HG03521 (cell line): ENCODE measurements around the gene DOCK3.
"Not testable (repeated sequence)": the region's sequence is repeated elsewhere in the genome, so short reads cannot be mapped to it uniquely, and the experiment has no call there.

Experiments used
- ATAC-seq: cut with Tn5 transposase; IDR thresholded peaks from one replicate; pipeline ENCODE4 v1.9.1; 2021; ENCODE audit warnings: mild to moderate bottlenecking, moderate library complexity; ENCODE audit not compliant: unreplicated experiment

Gene DOCK3

DNA sequence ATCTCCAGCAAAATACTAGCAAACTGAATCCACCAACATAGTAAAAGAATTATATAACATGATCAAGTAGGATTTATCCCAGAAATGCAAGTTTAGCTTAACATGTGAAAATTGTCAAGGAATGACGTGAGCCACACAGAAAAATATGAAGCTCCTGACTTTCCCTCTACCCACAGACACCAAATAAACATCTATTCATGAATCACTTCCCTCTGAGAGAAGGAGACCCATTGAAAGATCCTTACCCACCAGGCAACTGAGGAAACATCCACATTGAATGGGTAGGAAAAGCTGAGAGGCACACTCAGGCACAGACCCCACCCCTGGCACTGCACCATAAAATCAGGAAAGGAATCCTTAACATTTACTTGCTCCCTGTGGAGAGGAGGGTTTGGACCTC is 608.2 kb downstream of the DOCK3 start:
- no peak for ATAC-seq

DNA sequence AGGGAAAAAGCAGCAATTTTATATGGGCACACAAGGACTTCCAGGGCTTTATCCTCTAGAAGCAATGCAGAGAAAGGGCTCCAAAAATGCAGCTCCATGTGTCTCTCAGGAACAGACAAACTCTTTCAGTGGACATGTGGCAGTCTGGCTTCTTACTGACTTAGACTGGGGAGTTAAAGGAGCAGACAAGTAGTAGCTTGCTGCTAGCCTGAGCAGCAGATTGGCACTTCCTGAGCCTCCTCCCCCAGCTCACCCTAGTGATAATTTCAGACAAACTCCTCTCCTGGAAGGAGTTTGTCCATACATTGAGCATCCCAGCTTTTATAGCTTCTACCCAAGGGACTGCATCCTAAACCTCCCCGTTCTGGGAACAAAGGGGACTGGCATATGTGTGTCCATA is 608.7 kb downstream of the DOCK3 start:
- ATAC-seq, result no peak

DNA sequence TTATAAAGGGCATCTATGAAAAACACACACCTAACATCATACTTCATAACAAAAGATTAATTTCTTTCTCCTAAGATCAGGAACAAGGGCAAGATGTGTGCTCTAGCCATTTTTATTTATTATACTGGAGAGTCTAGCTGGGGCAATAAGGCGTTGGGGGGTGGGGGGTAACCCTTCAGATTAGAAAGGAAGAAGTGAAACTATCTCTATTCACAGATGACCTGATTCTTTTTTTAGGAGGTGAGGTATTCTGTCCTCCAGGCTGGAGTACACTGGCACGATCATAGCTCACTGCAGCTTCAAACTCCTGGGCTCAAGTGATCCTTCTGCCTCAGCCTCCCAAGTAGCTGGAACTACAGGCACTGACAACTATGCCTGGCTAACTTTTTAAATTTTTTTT is 620.9 kb downstream of the DOCK3 start:
- peak; percentile 61 for ATAC-seq

DNA sequence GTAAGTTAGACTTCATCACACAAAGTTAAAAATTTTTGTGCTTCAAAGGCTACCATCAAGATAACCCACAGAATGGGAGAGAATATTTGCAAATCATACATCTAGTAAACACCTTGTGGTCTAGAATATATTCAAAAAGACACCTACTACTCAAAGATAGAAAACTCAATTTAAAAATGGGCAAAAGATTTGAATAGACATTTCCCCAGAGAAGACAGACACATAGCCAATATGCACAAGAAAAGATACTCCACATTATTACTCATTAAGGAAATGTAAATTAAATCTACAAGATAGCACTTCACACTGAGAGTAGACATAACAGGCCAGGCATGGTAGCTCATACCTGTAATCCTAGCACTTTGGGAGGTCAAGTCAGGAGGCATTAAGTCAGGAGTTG is 622.6 kb downstream of the DOCK3 start:
- ATAC-seq, result no peak

DNA sequence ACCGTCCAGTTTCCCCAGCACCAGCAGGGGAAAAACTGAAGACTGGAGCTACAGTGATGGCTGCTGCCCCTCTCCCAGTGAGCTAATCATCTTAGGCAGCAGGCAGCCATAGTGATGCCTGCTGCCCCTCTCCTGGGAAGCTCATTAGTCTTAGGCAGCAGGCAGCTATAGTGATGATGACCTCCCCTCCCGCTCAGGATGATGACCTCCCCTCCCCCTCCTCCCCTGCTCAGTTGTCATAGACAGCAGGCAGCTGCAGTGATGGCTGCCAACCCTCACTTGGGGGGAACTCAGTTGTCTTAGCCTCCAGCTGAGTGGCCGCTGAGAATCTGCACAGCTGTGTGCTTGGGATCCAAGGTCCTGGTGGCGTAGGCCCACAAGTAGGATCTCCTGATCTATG is 629.5 kb downstream of the DOCK3 start:
- ATAC-seq, result no peak

DNA sequence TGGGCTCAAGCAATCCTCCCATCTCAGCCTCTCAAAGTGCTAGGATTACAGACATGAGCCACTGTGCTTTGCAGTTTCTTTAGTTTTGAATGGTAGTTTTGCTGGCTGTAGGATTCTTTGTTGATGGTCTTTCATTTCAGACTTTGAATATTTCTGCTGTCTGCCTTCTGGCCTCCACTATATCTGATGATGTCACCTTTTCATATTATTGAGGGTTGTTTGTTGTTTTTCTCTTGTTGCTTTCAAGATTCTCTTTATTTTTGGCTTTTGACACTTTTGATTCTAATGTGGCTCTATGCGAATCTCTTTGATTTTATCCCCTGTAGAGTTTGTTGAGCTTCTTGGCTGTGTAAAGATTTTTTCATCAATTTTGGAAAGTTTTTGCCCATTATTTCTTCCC is 631.4 kb downstream of the DOCK3 start:
- ATAC-seq, result no peak

- ATAC-seq, result no peak
Measured at GRCh38 chr3:51307458-51307857, 632.7 kb downstream of the DOCK3 start.

DNA sequence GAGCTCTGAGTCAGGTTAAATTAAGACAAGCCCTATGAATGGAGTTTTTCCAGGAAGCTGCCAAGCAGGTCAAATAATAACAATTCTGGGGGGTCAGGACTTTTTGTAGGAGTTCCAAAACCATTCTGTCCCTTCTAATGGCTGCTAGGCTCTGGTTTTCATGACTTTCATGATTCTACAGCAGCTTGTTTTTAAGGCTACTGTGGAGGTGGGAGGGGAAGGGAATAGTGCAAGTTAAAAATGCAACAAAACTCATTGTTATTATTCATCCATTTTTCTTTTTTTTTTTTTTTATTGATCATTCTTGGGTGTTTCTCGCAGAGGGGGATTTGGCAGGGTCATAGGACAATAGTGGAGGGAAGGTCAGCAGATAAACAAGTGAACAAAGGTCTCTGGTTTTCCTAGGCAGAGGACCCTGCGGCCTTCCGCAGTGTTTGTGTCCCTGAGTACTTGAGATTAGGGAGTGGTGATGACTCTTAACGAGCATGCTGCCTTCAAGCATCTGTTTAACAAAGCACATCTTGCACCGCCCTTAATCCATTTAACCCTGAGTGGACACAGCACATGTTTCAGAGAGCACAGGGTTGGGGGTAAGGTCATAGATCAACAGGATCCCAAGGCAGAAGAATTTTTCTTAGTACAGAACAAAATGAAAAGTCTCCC is 633.3 kb downstream of the DOCK3 start:
- not testable (repeated sequence) for ATAC-seq

GRCh38 chr3:51311055-51311454 is 636.3 kb downstream of the DOCK3 start:
- ATAC-seq, result no peak

DNA sequence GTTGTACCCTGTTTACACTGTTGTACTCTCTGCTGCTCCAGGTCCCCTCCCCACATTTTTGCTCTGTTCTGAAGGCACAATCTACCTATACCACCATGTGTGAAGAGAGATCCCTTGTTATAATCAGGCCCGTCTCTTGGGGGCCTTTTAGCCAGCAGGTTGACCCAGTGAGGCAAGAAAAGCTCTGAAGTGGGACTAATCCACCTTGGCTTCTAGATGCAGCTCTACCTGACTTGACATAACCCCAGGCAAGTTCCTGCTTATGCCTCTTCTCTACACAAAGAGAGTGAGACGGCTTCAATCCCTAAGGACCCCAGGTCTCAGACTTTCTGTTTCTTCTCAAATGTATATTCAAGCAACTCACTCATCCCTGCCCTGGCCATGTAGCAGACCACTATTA is 653.5 kb downstream of the DOCK3 start:
- ATAC-seq, result no peak

- ATAC-seq, result no peak
Measured at GRCh38 chr3:51330046-51330445, 655.3 kb downstream of the DOCK3 start.

GRCh38 chr3:51332156-51332555 is 657.4 kb downstream of the DOCK3 start:
- no peak for ATAC-seq

- ATAC-seq, result no peak
Measured at GRCh38 chr3:51333021-51333420, 658.3 kb downstream of the DOCK3 start.

DNA sequence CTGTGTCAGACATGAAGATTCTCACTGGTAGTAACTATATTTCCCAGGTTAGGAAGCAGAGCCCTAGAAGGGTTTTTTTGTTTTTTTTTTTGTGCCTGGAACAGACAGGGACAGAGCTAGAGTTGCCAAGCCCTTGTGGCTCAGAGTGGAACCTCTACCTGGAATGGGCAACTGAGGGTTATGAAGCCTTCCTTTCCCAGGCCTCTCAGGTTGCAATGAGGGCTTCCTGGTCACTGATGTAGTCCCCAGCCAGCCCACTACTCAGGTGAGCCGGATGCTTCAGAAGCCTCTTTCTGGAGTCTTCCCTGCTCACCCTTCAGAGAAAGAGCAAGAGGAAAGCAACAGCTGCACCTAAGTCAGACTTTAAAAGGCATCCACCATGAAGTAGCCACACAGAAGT is 661.5 kb downstream of the DOCK3 start:
- ATAC-seq, result no peak

GRCh38 chr3:51337666-51338065 is 662.9 kb downstream of the DOCK3 start:
- ATAC-seq, result no peak

GRCh38 chr3:51338632-51339031 is 663.9 kb downstream of the DOCK3 start:
- ATAC-seq, result no peak

DNA sequence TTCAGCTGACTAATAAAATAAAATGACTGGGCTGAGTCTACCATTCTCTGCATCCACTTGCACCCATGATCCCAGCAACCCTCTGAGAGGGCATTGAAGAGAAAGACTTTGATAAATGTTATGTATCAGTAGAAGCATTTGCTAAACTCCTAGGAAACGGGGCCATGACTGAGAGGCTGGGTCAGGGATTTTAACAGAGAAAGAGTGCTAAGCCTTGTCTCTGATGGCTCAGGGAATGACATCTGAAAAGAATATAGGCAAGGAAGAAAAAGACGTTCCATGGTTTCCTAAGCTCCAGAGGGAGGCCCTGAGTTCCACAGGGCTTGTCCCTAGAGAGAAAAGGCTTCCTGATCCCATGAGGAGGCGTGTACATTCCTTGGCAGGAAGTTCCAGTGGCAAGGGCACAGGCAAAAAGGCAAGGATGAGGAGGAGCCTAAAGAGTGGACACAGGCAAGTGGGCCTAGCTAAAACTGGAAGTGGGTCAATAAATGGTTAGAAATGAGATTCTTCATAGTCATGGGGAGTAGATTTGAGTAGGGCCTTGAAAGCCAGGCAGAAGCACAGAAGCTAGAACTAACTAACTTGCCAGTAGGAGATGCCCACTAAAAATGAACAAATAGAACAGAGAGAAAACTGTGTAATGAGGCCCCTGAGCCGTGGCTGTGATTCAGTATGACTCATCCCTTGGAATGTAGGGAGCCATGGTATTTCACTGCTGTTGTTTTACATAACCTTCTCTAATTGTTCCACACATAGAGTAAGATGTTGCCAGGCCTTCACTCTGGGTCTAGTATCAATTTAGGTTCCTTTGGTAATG is 665.5 kb downstream of the DOCK3 start:
- ATAC-seq, result no peak

GRCh38 chr3:51340989-51341636 is 666.4 kb downstream of the DOCK3 start:
- no peak for ATAC-seq

DNA sequence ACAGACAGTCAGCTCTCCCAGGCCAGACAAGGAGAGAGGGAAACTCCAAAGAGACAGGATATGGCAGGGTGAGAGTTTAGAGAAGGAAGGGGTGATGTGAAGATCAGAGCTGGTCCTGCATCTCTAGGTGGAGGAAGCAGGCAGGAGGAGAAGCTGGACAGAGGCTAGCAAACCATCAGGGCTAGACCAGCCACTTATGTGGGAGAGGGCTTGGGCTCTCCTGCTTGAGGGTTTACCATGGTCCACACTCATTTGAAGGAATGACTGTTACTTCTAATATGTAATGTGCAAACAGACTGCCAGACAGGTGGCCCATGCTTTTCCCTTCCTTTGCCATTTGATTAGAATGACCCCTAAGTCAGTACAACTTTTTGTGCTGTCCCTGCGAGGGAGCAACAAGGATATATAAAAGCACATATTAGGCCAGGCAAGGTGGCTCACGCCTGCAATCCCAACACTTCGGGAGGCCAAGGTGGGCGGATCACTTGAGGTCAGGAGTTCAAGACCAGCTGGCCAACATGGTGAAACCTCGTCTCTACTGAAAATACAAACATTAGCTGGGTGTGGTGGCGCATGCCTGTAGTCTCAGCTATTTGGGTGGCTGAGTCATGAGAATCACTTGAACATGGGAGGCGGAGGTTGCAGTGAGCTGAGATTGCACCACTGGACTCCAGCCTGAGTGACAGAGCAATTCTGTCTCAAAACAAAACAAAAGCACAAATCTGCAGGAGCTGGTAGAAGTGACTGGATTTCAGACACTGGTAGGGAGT is 669.4 kb downstream of the DOCK3 start:
- no peak for ATAC-seq

DNA sequence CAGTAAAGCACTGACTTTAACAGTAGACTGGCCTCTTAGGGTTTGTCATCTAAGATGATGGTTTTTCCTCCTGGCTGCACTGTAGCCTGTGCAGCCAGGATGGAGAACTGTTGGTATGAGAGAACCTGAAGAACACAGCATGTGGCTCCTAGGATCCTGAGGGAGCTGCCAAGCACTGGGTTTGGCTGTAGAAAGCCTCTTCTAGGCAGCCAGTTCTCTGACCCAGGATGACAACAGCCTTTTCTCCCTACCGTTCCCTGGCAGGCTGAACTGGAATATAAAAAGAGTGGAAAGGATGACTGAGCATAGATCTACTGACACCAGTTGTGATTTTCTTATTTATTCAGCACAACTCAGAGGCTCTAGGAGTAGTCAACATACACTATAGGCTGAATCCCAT is 676.0 kb downstream of the DOCK3 start:
- ATAC-seq, result no peak

DNA sequence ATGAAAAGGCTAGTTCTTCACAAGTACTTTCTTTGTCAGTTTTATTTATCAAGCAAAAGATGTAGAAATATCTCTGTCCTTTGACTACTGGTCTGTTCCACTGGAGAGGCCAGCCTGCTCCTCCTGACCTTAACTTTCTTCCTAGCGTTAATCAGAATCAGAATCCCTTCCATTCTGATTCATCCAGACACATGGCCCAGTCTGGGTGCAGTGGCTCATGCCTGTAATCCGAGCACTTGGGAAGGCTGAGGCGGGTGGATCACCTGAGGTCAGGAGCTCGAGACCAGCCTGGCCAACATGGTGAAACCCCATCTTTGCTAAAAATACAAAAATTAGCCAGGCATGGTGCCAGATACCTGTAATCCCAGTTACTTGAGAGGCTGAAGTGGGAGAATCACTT is 678.4 kb downstream of the DOCK3 start:
- no peak for ATAC-seq
